Fibroblast of upper back skin (primary cell): Measurements from ENCODE around the gene C1orf94.

ENCODE experiments used
- DNase-seq: peaks from one replicate; pipeline ENCODE4 v3.0.0-alpha.2; 2013

Gene C1orf94

GRCh38 chr1:34176830-34177603 lies at the start of gene C1orf94:
TSS of gene C1orf94 (plus strand) at chr1:34176907. CDS start at chr1:34177790, 883 bp downstream.
- no peak for DNase-seq

- no peak for DNase-seq
Measured at GRCh38 chr1:34127006-34128000, 49.4 kb upstream of the C1orf94 start.

- DNase-seq: no peak
Measured at GRCh38 chr1:34128186-34128889, 48.4 kb upstream of the C1orf94 start.

GRCh38 chr1:34129630-34130029 lies 47.1 kb upstream of the C1orf94 start:
- no peak for DNase-seq

GRCh38 chr1:34130306-34130705 lies 46.4 kb upstream of the C1orf94 start:
- DNase-seq: no peak

GRCh38 chr1:34131396-34132160 lies 45.1 kb upstream of the C1orf94 start:
- DNase-seq: no peak

- no peak for DNase-seq
Measured at GRCh38 chr1:34132161-34132420, 44.6 kb upstream of the C1orf94 start.

GRCh38 chr1:34137411-34137810 lies 39.3 kb upstream of the C1orf94 start:
- no peak for DNase-seq

GRCh38 chr1:34140011-34140676 lies 36.6 kb upstream of the C1orf94 start:
- DNase-seq: no peak

GRCh38 chr1:34143975-34144374 lies 32.7 kb upstream of the C1orf94 start:
- no peak for DNase-seq

- DNase-seq: no peak
Measured at GRCh38 chr1:34144766-34145165, 31.9 kb upstream of the C1orf94 start.

GRCh38 chr1:34147301-34147700 lies 29.4 kb upstream of the C1orf94 start:
- no peak for DNase-seq

- DNase-seq: no peak
Measured at GRCh38 chr1:34149501-34149900, 27.2 kb upstream of the C1orf94 start.

GRCh38 chr1:34153246-34153645 lies 23.5 kb upstream of the C1orf94 start:
- no peak for DNase-seq

GRCh38 chr1:34155860-34156259 lies 20.8 kb upstream of the C1orf94 start:
- DNase-seq: peak; percentile 62

- no peak for DNase-seq
Measured at GRCh38 chr1:34156739-34157138, 20.0 kb upstream of the C1orf94 start.

- peak; percentile 98 for DNase-seq
Measured at GRCh38 chr1:34162852-34163766, 13.6 kb upstream of the C1orf94 start.

GRCh38 chr1:34163792-34164731 lies 12.6 kb upstream of the C1orf94 start:
- DNase-seq: peak; percentile 21

- peak; percentile 76 for DNase-seq
Measured at GRCh38 chr1:34164771-34165391, 11.8 kb upstream of the C1orf94 start, which contains the start of gene CSMD2. TSS of gene CSMD2 (minus strand) at chr1:34165230. CDS start at chr1:34165097, 133 bp downstream.
